ENCODE measurements around the gene PON3. TPM values are rescaled to one million over a fixed set of nuclear protein-coding genes. Genes with fewer than 3 reads are reported as not detected.

PON3 gene
- total and polyA plus RNA-seq, 4 donors = 0.55 to 5.5 (median 2.5) TPM; not detected in 1

- H3K27ac ChIP-seq (ENCODE audit: low read depth in 1 of 2, low read length in 2 of 2) = no peak overlapping the region
- ATAC-seq (ENCODE audit: low FRiP score) (no peak), DNase-seq (no peak)
- no peaks in the 10 kb centered on the region for H3K4me1 ChIP-seq (ENCODE audit: control insufficient read depth in 1 of 2, insufficient read depth in 2 of 2, low read length in 2 of 2)
- H3K4me3 ChIP-seq (ENCODE audit: low read length in 2 of 2) = no peak overlapping the region
- intact Hi-C loops (cut with DNase I) = no loop called here
- no peaks in the 10 kb centered on the region for H3K36me3 ChIP-seq (ENCODE audit: control insufficient read depth in 1 of 2, insufficient read depth in 2 of 2, low read length in 1 of 2)
- 82 to 86% methylated on average over 8 of the region's 8 CpGs for WGBS, 2 donors
- H3K9me3 ChIP-seq (ENCODE audit: control insufficient read depth, low read length) = no peaks in the 10 kb centered on the region
- no peaks in the 10 kb centered on the region for H3K27me3 ChIP-seq (ENCODE audit: control insufficient read depth in 1 of 2, insufficient read depth in 2 of 2, low read length in 1 of 2)
These were observed 73.8 kb downstream of the PON3 start for GRCh38 chr7:95322396-95322795.

- Histone ChIP-seq H3K4me3 (ENCODE audit: low read length in 2 of 2) (no peak overlapping the region), H3K27me3 (ENCODE audit: control insufficient read depth in 1 of 2, insufficient read depth in 2 of 2, low read length in 1 of 2) (no peaks in the 10 kb centered on the region), H3K9me3 (ENCODE audit: control insufficient read depth, low read length) (no peaks in the 10 kb centered on the region), H3K27ac (ENCODE audit: low read depth in 1 of 2, low read length in 2 of 2) (no peak overlapping the region), H3K4me1 (ENCODE audit: control insufficient read depth in 1 of 2, insufficient read depth in 2 of 2, low read length in 2 of 2) (no peaks in the 10 kb centered on the region), H3K36me3 (ENCODE audit: control insufficient read depth in 1 of 2, insufficient read depth in 2 of 2, low read length in 1 of 2) (no peaks in the 10 kb centered on the region)
- 58 to 62% methylated on average over 1 of the region's 1 CpG for WGBS, 2 donors
- ATAC-seq (ENCODE audit: low FRiP score) (no peak), DNase-seq (no peak)
- intact Hi-C loops (cut with DNase I) = no loop called here
These were observed 74.5 kb downstream of the PON3 start for GRCh38 chr7:95321720-95322119.

GRCh38 chr7:95320651-95321050 lies 75.5 kb downstream of the PON3 start:
- 98 to 100% methylated on average over 1 of the region's 1 CpG for WGBS, 2 donors
- no peaks in the 10 kb centered on the region for H3K9me3 ChIP-seq (ENCODE audit: control insufficient read depth, low read length)
- intact Hi-C loops (cut with DNase I) = no loop called here

GRCh38 chr7:95319570-95319969 lies 76.6 kb downstream of the PON3 start:
- intact Hi-C loops (cut with DNase I) = no loop called here
- Histone ChIP-seq H3K4me3 (ENCODE audit: low read length in 2 of 2) (no peak overlapping the region), H3K36me3 (ENCODE audit: control insufficient read depth in 1 of 2, insufficient read depth in 2 of 2, low read length in 1 of 2) (no peaks in the 10 kb centered on the region), H3K27me3 (ENCODE audit: control insufficient read depth in 1 of 2, insufficient read depth in 2 of 2, low read length in 1 of 2) (no peaks in the 10 kb centered on the region), H3K4me1 (ENCODE audit: control insufficient read depth in 1 of 2, insufficient read depth in 2 of 2, low read length in 2 of 2) (no peaks in the 10 kb centered on the region), H3K9me3 (ENCODE audit: control insufficient read depth, low read length) (no peaks in the 10 kb centered on the region), H3K27ac (ENCODE audit: low read depth in 1 of 2, low read length in 2 of 2) (no peak overlapping the region)
- ATAC-seq (ENCODE audit: low FRiP score) (no peak), DNase-seq (no peak)
- 97% methylated on average over 1 of the region's 1 CpG for WGBS, 2 donors

More at GRCh38 chr7:95320651-95321050, 75.5 kb downstream of the PON3 start:
- Histone ChIP-seq H3K36me3 (ENCODE audit: control insufficient read depth in 1 of 2, insufficient read depth in 2 of 2, low read length in 1 of 2) (no peaks in the 10 kb centered on the region), H3K4me3 (ENCODE audit: low read length in 2 of 2) (no peak overlapping the region), H3K4me1 (ENCODE audit: control insufficient read depth in 1 of 2, insufficient read depth in 2 of 2, low read length in 2 of 2) (no peaks in the 10 kb centered on the region), H3K27me3 (ENCODE audit: control insufficient read depth in 1 of 2, insufficient read depth in 2 of 2, low read length in 1 of 2) (no peaks in the 10 kb centered on the region), H3K27ac (ENCODE audit: low read depth in 1 of 2, low read length in 2 of 2) (no peak overlapping the region)
- DNase-seq (no peak), ATAC-seq (ENCODE audit: low FRiP score) (no peak)

- Histone ChIP-seq H3K36me3 (ENCODE audit: control insufficient read depth in 1 of 2, insufficient read depth in 2 of 2, low read length in 1 of 2) (no peaks in the 10 kb centered on the region), H3K4me3 (ENCODE audit: low read length in 2 of 2) (no peak overlapping the region), H3K4me1 (ENCODE audit: control insufficient read depth in 1 of 2, insufficient read depth in 2 of 2, low read length in 2 of 2) (no peaks in the 10 kb centered on the region), H3K27ac (ENCODE audit: low read depth in 1 of 2, low read length in 2 of 2) (no peak overlapping the region), H3K27me3 (ENCODE audit: control insufficient read depth in 1 of 2, insufficient read depth in 2 of 2, low read length in 1 of 2) (no peaks in the 10 kb centered on the region), H3K9me3 (ENCODE audit: control insufficient read depth, low read length) (no peaks in the 10 kb centered on the region)
- WGBS, 2 donors = 86 to 87% methylated on average over 8 of the region's 8 CpGs
- DNase-seq = no peak
- ATAC-seq (ENCODE audit: low FRiP score) = no peak
- intact Hi-C loops (cut with DNase I) = no loop called here
These were observed 77.6 kb downstream of the PON3 start for GRCh38 chr7:95318501-95319100.

GRCh38 chr7:95317966-95318365 lies 78.2 kb downstream of the PON3 start:
- H3K4me1 ChIP-seq (ENCODE audit: control insufficient read depth in 1 of 2, insufficient read depth in 2 of 2, low read length in 2 of 2) = no peaks in the 10 kb centered on the region
- H3K36me3 ChIP-seq (ENCODE audit: control insufficient read depth in 1 of 2, insufficient read depth in 2 of 2, low read length in 1 of 2) = no peaks in the 10 kb centered on the region
- WGBS, 2 donors = 67 to 70% methylated on average over 3 of the region's 3 CpGs
- no peaks in the 10 kb centered on the region for H3K9me3 ChIP-seq (ENCODE audit: control insufficient read depth, low read length)
- no peak overlapping the region for H3K27ac ChIP-seq (ENCODE audit: low read depth in 1 of 2, low read length in 2 of 2)
- ATAC-seq (ENCODE audit: low FRiP score) = no peak
- no peak overlapping the region for H3K4me3 ChIP-seq (ENCODE audit: low read length in 2 of 2)
- no peaks in the 10 kb centered on the region for H3K27me3 ChIP-seq (ENCODE audit: control insufficient read depth in 1 of 2, insufficient read depth in 2 of 2, low read length in 1 of 2)
- intact Hi-C loops (cut with DNase I) = no loop called here
- no peak for DNase-seq

- H3K27me3 ChIP-seq (ENCODE audit: control insufficient read depth in 1 of 2, insufficient read depth in 2 of 2, low read length in 1 of 2) = no peaks in the 10 kb centered on the region
- no peaks in the 10 kb centered on the region for H3K36me3 ChIP-seq (ENCODE audit: control insufficient read depth in 1 of 2, insufficient read depth in 2 of 2, low read length in 1 of 2)
- H3K4me3 ChIP-seq (ENCODE audit: low read length in 2 of 2) = no peak overlapping the region
- DNase-seq (no peak), ATAC-seq (ENCODE audit: low FRiP score) (no peak)
- no peaks in the 10 kb centered on the region for H3K4me1 ChIP-seq (ENCODE audit: control insufficient read depth in 1 of 2, insufficient read depth in 2 of 2, low read length in 2 of 2)
- intact Hi-C loops (cut with DNase I) = no loop called here
- WGBS, 2 donors = 42 to 46% methylated on average over 2 of the region's 2 CpGs
- H3K9me3 ChIP-seq (ENCODE audit: control insufficient read depth, low read length) = no peaks in the 10 kb centered on the region
- H3K27ac ChIP-seq (ENCODE audit: low read depth in 1 of 2, low read length in 2 of 2) = no peak overlapping the region
These were observed 78.6 kb downstream of the PON3 start for GRCh38 chr7:95317546-95317945.

GRCh38 chr7:95316588-95316987 lies 79.6 kb downstream of the PON3 start:
- Histone ChIP-seq H3K36me3 (ENCODE audit: control insufficient read depth in 1 of 2, insufficient read depth in 2 of 2, low read length in 1 of 2) (no peaks in the 10 kb centered on the region), H3K27ac (ENCODE audit: low read depth in 1 of 2, low read length in 2 of 2) (no peak overlapping the region), H3K4me1 (ENCODE audit: control insufficient read depth in 1 of 2, insufficient read depth in 2 of 2, low read length in 2 of 2) (no peaks in the 10 kb centered on the region), H3K9me3 (ENCODE audit: control insufficient read depth, low read length) (no peaks in the 10 kb centered on the region), H3K27me3 (ENCODE audit: control insufficient read depth in 1 of 2, insufficient read depth in 2 of 2, low read length in 1 of 2) (no peaks in the 10 kb centered on the region), H3K4me3 (ENCODE audit: low read length in 2 of 2) (no peak overlapping the region)
- 69 to 73% methylated on average over 2 of the region's 2 CpGs for WGBS, 2 donors
- ATAC-seq (ENCODE audit: low FRiP score) (no peak), DNase-seq (no peak)
- intact Hi-C loops (cut with DNase I) = no loop called here

GRCh38 chr7:95312561-95312960 lies 83.6 kb downstream of the PON3 start:
- WGBS, 2 donors = 92 to 97% methylated on average over 4 of the region's 4 CpGs
- intact Hi-C loops (cut with DNase I) = no loop called here
- no peak for ATAC-seq (ENCODE audit: low FRiP score)
- DNase-seq = no peak
- Histone ChIP-seq H3K4me3 (ENCODE audit: low read length in 2 of 2) (no peak overlapping the region), H3K27ac (ENCODE audit: low read depth in 1 of 2, low read length in 2 of 2) (no peak overlapping the region), H3K9me3 (ENCODE audit: control insufficient read depth, low read length) (no peaks in the 10 kb centered on the region), H3K4me1 (ENCODE audit: control insufficient read depth in 1 of 2, insufficient read depth in 2 of 2, low read length in 2 of 2) (no peaks in the 10 kb centered on the region), H3K27me3 (ENCODE audit: control insufficient read depth in 1 of 2, insufficient read depth in 2 of 2, low read length in 1 of 2) (no peaks in the 10 kb centered on the region), H3K36me3 (ENCODE audit: control insufficient read depth in 1 of 2, insufficient read depth in 2 of 2, low read length in 1 of 2) (no peaks in the 10 kb centered on the region)
